A549 (cell line): ENCODE measurements around the gene KLHL13. TPM values are rescaled to one million over a fixed set of nuclear protein-coding genes. Genes with fewer than 3 reads are reported as not detected.

Experiments used
- ATAC-seq, 2 experiments: fragments of 200-7000 bp in 1 of 2; fragments of >200 bp in 1 of 2; cut with Nextera tagmentation in 1 of 2; cut with Tn5 transposase in 1 of 2; 3 replicates each; pipeline versions ENCODE4 v1.8.0 to v1.9.1; 2018 to 2020; ENCODE audit warnings: mild to moderate bottlenecking in 1 of 2, moderate library complexity in 1 of 2
- CTCF ChIA-PET: fragments of 300-600 bp; sonication (Branson Sonifier 250); formaldehyde crosslinking; extraction: SDS; loops from one replicate; lab custom pipeline; 2021; ENCODE audit warnings: antibody characterized with exemption, inconsistent platforms; lab: Yijun Ruan, JAX
- POLR2A ChIA-PET: fragments of 350-600 bp; formaldehyde crosslinking; extraction: SDS; loops from one replicate; lab custom pipeline; 2021; ENCODE audit warnings: antibody characterized with exemption, inconsistent platforms; lab: Yijun Ruan, JAX
- DNase-seq, 2 experiments: peaks; one replicate each; pipeline versions ENCODE4 v3.0.0 to v3.0.0-alpha.2; 2011 to 2016; ENCODE audit warnings: low read depth in 1 of 2, low spot score in 1 of 2
- FAIRE-seq: peaks from 2 replicates; lab custom pipeline; 2011; peaks lifted over from hg19 to GRCh38; lab: Jason Lieb, UNC
- H3K27ac ChIP-seq, 2 experiments: fragments of >200 bp; sonication (Bioruptor Twin); formaldehyde crosslinking; 3 replicates each; pipeline ENCODE4 v1.5.1; 2016 to 2017
- H3K4me1 ChIP-seq: fragments of >200 bp; sonication (Bioruptor Twin); formaldehyde crosslinking; 3 replicates; pipeline ENCODE4 v1.6.1; 2016
- H3K4me2 ChIP-seq: fragments of >200 bp; sonication (Bioruptor Twin); formaldehyde crosslinking; 3 replicates; pipeline ENCODE4 v1.6.1; 2016
- H3K4me3 ChIP-seq: fragments of >200 bp; sonication (Bioruptor Twin); formaldehyde crosslinking; 3 replicates; pipeline ENCODE4 v1.5.1; 2016
- H3K9me3 ChIP-seq: fragments of >200 bp; sonication (Bioruptor Twin); formaldehyde crosslinking; 3 replicates; pipeline ENCODE4 v1.6.1; 2016
- CBX8 ChIP-seq: fragments of 200-600 bp; sonication (generic); IDR thresholded peaks from 2 replicates; pipeline ENCODE4 v1.6.1; 2016
- CHD4 ChIP-seq: fragments of 200-600 bp; sonication (generic); IDR thresholded peaks from 2 replicates; pipeline ENCODE4 v1.6.1; 2016; ENCODE audit warnings: antibody characterized with exemption, mild to moderate bottlenecking, borderline replicate concordance
- E2F6 ChIP-seq: IDR thresholded peaks from 2 replicates; pipeline ENCODE4 v1.6.1; 2012; ENCODE audit warnings: low read depth, borderline replicate concordance
- FOSB ChIP-seq: fragments of 250-450 bp; sonication (Bioruptor Pico); IDR thresholded peaks from 2 replicates; pipeline ENCODE4 v1.5.0; 2020; ENCODE audit warnings: mild to moderate bottlenecking, moderate library complexity
- FOSL2 ChIP-seq, 2 experiments: fragments of 450-650 bp in 1 of 2; fragments of >200 bp in 1 of 2; sonication (Bioruptor Twin) in 1 of 2; formaldehyde crosslinking; IDR thresholded peaks; 2 replicates each; pipeline versions ENCODE4 v1.5.0 to v1.6.1; 2016 to 2020; ENCODE audit warnings: mild to moderate bottlenecking in 1 of 2, moderate library complexity in 1 of 2
- HDAC2 ChIP-seq: fragments of 200-600 bp; sonication (generic); IDR thresholded peaks from 2 replicates; pipeline ENCODE4 v1.6.1; 2016
- HES2 ChIP-seq: fragments of >200 bp; sonication (Bioruptor Twin); formaldehyde crosslinking; IDR thresholded peaks from 2 replicates; pipeline ENCODE4 v1.6.1; 2016
- HEYL ChIP-seq: fragments of 250-450 bp; sonication (Bioruptor Pico); IDR thresholded peaks from 2 replicates; pipeline ENCODE4 v1.8.0; 2021; ENCODE audit warnings: mild to moderate bottlenecking, moderate library complexity
- HOXA7 ChIP-seq: fragments of 250-450 bp; sonication (Bioruptor Pico); IDR thresholded peaks from 2 replicates; pipeline ENCODE4 v1.5.0; 2020; ENCODE audit warnings: mild to moderate bottlenecking, moderate library complexity
- HOXB13 ChIP-seq: fragments of 250-450 bp; sonication (Bioruptor Pico); IDR thresholded peaks from 2 replicates; pipeline ENCODE4 v1.5.0; 2020; ENCODE audit warnings: low read depth, mild to moderate bottlenecking, moderate library complexity
- KDM5A ChIP-seq: fragments of 200-600 bp; sonication (generic); IDR thresholded peaks from 2 replicates; pipeline ENCODE4 v1.6.1; 2016; ENCODE audit warnings: antibody characterized with exemption, mild to moderate bottlenecking
- MAZ ChIP-seq: fragments of 150-350 bp; IDR thresholded peaks from 2 replicates; pipeline ENCODE4 v1.6.1; 2014; ENCODE audit warnings: antibody characterized with exemption, low read depth, low read length, borderline replicate concordance
- MYC ChIP-seq: IDR thresholded peaks from 2 replicates; pipeline ENCODE4 v1.6.1; 2012; ENCODE audit warnings: mild to moderate bottlenecking, inconsistent platforms, low read length, improper control_type of control experiment, borderline replicate concordance
- NFE2L2 ChIP-seq: fragments of 150-350 bp; conservative IDR thresholded peaks from 2 replicates; pipeline ENCODE4 v1.6.1; 2014; ENCODE audit warnings: low read length
- NR3C1 ChIP-seq: fragments of >200 bp; sonication (Bioruptor Twin); formaldehyde crosslinking; IDR thresholded peaks from 3 replicates; pipeline ENCODE4 v1.6.1; 2017
- RCOR1 ChIP-seq: fragments of 150-350 bp; IDR thresholded peaks from 2 replicates; pipeline ENCODE4 v1.6.1; 2014; ENCODE audit warnings: antibody characterized with exemption, low read length, low read depth
- SMC3 ChIP-seq: fragments of >200 bp; sonication (Bioruptor Twin); formaldehyde crosslinking; IDR thresholded peaks from 3 replicates; pipeline ENCODE4 v1.6.1; 2018; ENCODE audit warnings: inconsistent platforms
- TP53 ChIP-seq: fragments of 250-450 bp; sonication (Bioruptor Pico); IDR thresholded peaks from 2 replicates; pipeline ENCODE4 v1.5.0; 2021; ENCODE audit warnings: mild to moderate bottlenecking, moderate library complexity
- ZFP36 ChIP-seq: fragments of 450-650 bp; IDR thresholded peaks from 2 replicates; pipeline ENCODE4 v1.6.1; 2014; ENCODE audit warnings: borderline replicate concordance; ENCODE audit not compliant: partially characterized antibody
- ZNF302 ChIP-seq: fragments of 250-450 bp; sonication (Bioruptor Pico); IDR thresholded peaks from 2 replicates; pipeline ENCODE4 v1.9.0; 2021; ENCODE audit warnings: inconsistent platforms, mild to moderate bottlenecking, moderate library complexity
- ZSCAN20 ChIP-seq: fragments of 250-450 bp; sonication (Bioruptor Pico); IDR thresholded peaks from 2 replicates; pipeline ENCODE4 v1.8.0; 2022; ENCODE audit warnings: mild to moderate bottlenecking, moderate library complexity
- WGBS: methylation state at CpG from one replicate; pipeline ENCODE4 v1.1.6; 2017; ENCODE audit errors: missing lambda C conversion rate; 5-methylcytosine and 5-hydroxymethylcytosine counted together
- polyA plus RNA-seq, 4 experiments: library from polyadenylated mRNA; depleted of rRNA in 3 of 4; stranded (reverse); fragments of >200 nt; fragmentation: RNase III in 1 of 4; extraction: RNeasy Plus Mini Kit Qiagen cat#74134 plus additional on column Dnase treatment in 1 of 4; gene quantifications; 2 replicates in 3 of 4; 3 replicates in 1 of 4; pipeline ENCODE4 v1.2.3, GENCODE V29; 2011 to 2017
- TF ChIP-seq, protein P1 (sequence below): fragments of 150-350 bp; IDR thresholded peaks from 2 replicates; pipeline ENCODE4 v1.6.1; 2014; ENCODE audit warnings: low read depth, mild to moderate bottlenecking, low read length
- TF ChIP-seq, protein P2 (sequence below): IDR thresholded peaks from 2 replicates; pipeline ENCODE4 v1.6.1; 2012

The KLHL13 gene
- polyA plus RNA-seq, 2 of the 4 experiments (the other 2 are of a cell fraction) = 0.76 to 1.0 TPM

DNA sequence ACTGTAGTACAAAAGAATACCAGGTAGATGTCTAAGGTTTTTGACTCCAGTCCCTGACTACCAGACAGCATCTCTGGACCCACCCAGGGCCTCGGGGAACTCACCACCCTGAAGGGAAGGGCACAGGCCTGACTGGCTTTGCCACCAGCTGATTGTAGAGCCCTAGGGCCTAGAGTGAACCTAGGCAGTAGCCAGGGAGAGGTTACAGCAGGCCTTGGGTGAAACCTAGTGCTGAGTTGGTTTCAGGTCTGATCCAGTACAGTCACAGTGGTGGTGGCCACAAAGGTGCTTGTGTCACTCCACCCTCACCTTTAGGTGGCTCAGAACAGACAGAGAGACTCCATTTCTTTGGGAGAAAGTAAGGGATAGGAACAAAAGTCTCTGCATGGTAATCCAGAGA is 244.8 kb downstream of the KLHL13 start:
- no peak for ATAC-seq
- no peak for FAIRE-seq
- H3K27ac ChIP-seq = no peak overlapping the region

DNA sequence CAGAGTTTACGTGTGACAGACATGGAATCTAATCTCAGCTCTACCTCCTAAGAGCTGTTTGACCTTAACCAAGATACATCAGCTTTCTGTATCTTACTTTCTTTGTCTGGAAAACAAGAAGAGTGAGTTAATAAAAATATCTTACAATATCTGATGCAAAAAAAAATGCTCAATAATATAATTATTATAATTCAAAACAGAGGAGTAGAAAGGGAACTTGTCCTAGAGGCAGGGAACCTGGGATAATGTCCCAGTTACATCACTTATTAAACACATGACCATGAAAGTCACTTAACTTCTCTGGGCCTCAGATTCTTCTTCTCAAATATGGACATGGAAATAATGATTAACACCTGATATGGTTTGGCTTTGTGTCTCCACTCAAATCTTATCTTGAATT is 256.1 kb downstream of the KLHL13 start:
- no peak for DNase-seq
- ChIA-PET CTCF (no interaction called here), POLR2A (no interaction called here)
- ATAC-seq = no peak
- no peak for TF ChIP-seq HES2
- no peak for TF ChIP-seq CHD4
- TF ChIP-seq CBX8 = no peak
- no peak for TF ChIP-seq E2F6
- TF ChIP-seq MAZ = no peak
- no peak for TF ChIP-seq TP53 (CRISPR knock-in tag)
- no peak for TF ChIP-seq HEYL (CRISPR knock-in tag)
- TF ChIP-seq NR3C1 = no peak
- TF ChIP-seq FOSB (CRISPR knock-in tag) = no peak
- no peak for TF ChIP-seq NFE2L2
- TF ChIP-seq ZFP36 = no peak
- Histone ChIP-seq H3K4me3 (no peak overlapping the region), H3K4me2 (no peak overlapping the region), H3K9me3 (no peaks in the 10 kb centered on the region), H3K4me1 (no peaks in the 10 kb centered on the region), H3K27ac (no peak overlapping the region)
- 3% methylated on average over 1 of the region's 1 CpG for WGBS
- FAIRE-seq = no peak

More for the DNA sequence above, 244.8 kb downstream of the KLHL13 start:
- WGBS = 14% methylated on average over 1 of the region's 1 CpG
- Histone ChIP-seq H3K4me1 (no peaks in the 10 kb centered on the region), H3K9me3 (no peaks in the 10 kb centered on the region)
- TF ChIP-seq ZSCAN20 (CRISPR knock-in tag) (no peak), HOXA7 (no peak), SMC3 (no peak), HOXB13 (CRISPR knock-in tag) (no peak), RCOR1 (no peak), CHD4 (no peak), FOSL2 (IDR thresholded peaks at IDR 0.05) (no peak), FOSL2 (CRISPR knock-in tag; IDR thresholded peaks at IDR 0.05) (no peak), NFE2L2 (no peak), TP53 (CRISPR knock-in tag) (no peak), ZNF302 (CRISPR knock-in tag) (no peak), E2F6 (no peak), HDAC2 (no peak), MYC (no peak), CBX8 (no peak), HES2 (no peak), KDM5A (no peak)
- TF ChIP-seq, protein P1, sequence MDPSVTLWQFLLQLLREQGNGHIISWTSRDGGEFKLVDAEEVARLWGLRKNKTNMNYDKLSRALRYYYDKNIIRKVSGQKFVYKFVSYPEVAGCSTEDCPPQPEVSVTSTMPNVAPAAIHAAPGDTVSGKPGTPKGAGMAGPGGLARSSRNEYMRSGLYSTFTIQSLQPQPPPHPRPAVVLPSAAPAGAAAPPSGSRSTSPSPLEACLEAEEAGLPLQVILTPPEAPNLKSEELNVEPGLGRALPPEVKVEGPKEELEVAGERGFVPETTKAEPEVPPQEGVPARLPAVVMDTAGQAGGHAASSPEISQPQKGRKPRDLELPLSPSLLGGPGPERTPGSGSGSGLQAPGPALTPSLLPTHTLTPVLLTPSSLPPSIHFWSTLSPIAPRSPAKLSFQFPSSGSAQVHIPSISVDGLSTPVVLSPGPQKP = no peak
- TF ChIP-seq, protein P2, sequence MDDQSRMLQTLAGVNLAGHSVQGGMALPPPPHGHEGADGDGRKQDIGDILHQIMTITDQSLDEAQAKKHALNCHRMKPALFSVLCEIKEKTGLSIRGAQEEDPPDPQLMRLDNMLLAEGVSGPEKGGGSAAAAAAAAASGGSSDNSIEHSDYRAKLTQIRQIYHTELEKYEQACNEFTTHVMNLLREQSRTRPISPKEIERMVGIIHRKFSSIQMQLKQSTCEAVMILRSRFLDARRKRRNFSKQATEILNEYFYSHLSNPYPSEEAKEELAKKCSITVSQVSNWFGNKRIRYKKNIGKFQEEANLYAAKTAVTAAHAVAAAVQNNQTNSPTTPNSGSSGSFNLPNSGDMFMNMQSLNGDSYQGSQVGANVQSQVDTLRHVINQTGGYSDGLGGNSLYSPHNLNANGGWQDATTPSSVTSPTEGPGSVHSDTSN = no peak
- TF ChIP-seq, all 56 proteins: peak for 0
- DNase-seq = no peak
- POLR2A ChIA-PET = no interaction called here
- CTCF ChIA-PET = no interaction called here
- H3K4me3 ChIP-seq = no peak overlapping the region
- no peak overlapping the region for H3K4me2 ChIP-seq
